Measurements from ENCODE around the gene RBM47.
A peak's percentile ranks its signal among the peaks of the same experiment; 100 is the strongest.
"Not testable (repeated sequence)": the region's sequence is repeated elsewhere in the genome, so short reads cannot be mapped to it uniquely, and the experiment has no call there.

RBM47 gene

DNA sequence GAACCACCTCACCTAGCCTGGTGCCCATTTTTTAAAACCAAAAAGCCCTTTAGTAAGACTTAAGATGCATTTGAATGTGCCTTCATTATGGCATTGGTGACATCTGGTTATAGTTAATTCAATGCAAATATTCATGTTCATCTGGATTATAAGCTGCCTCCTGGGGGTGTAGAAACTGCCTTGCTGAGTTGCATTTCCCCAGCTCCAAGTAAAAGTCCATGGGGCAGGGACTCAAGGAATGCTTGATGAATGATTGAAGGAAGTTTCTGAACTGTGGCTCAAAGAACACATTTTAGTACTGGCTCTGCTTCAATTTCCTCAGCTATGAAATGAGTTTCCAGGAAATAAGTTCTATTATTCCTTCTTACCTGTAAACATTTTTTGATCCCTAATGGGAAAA lies 18.5 kb upstream of the RBM47 start:
- TF ChIP-seq CTCF (IDR thresholded peaks at IDR 0.05; ENCODE audit: extremely low read depth, insufficient read depth, missing control alignments) = no peak
- in situ Hi-C loops (cut with MboI; ENCODE audit: low pct_unique_long_range_greater_than_20kb, low sequenced_read_pairs, unreplicated experiment) = no loop called here
- DNase-seq (ENCODE audit: low spot score) = no peak

DNA sequence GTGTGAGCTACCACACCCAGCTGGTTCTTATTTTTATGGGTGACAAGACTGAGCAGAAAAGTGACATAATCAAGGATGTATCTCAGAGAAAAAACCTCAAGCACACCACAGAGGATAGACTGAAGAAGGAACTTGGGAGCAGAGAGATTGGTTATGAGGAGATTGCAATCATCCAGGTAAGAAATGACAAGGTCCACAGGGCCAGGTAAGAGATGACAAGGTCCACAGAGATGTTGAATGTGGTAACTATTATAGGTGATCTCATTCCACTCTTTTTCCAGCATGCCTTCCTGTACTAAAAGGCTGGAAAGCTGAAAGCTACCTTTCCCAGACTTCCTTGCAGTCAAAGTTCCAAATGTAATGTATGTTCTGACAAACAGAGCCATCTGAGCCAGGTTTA lies 15.9 kb upstream of the RBM47 start:
- in situ Hi-C loops (cut with MboI; ENCODE audit: low pct_unique_long_range_greater_than_20kb, low sequenced_read_pairs, unreplicated experiment) = no loop called here
- no peak for DNase-seq (ENCODE audit: low spot score)
- TF ChIP-seq CTCF (IDR thresholded peaks at IDR 0.05; ENCODE audit: extremely low read depth, insufficient read depth, missing control alignments) = no peak

GRCh38 chr4:40632080-40632479 lies 2.4 kb upstream of the RBM47 start:
- no peak for DNase-seq (ENCODE audit: low spot score)
- no peak for TF ChIP-seq CTCF (IDR thresholded peaks at IDR 0.05; ENCODE audit: extremely low read depth, insufficient read depth, missing control alignments)
- in situ Hi-C loops (cut with MboI; ENCODE audit: low pct_unique_long_range_greater_than_20kb, low sequenced_read_pairs, unreplicated experiment) = no loop called here

DNA sequence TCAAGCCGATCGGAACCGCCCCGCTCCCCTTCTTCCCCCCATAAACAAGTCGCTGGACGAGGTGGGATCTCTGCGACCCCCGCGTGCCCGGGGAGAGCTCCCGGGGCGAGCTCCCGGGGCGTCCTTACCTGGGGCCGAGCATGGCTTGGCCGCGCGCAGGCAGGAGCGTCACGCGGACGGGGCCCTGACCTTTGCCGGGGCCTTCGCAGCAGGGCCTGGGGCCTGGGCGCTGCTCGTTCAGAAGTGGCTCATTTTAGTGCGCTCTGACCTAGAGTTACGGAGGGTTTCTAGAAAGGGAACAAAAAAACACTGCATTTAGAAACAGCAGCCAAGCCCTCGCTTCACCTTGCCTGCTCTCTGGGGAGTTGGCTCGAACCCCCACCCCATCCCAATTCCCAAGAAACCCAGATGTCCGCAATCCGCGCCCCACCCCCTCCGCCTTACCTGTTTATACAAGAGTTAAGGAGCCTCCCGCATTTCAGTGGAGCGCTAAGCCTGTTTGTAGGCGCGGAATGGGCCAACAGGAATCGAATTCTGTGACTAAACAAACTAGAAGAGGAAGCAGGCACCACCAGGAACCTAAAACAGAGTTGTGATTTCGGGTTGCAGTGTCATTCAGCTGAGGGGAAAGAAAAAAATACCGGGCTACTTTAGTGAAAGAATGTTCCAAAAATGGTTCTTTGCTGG lies 814 bp upstream of the RBM47 start:
- in situ Hi-C loops (cut with MboI; ENCODE audit: low pct_unique_long_range_greater_than_20kb, low sequenced_read_pairs, unreplicated experiment) = no loop called here
- TF ChIP-seq CTCF (IDR thresholded peaks at IDR 0.05; ENCODE audit: extremely low read depth, insufficient read depth, missing control alignments) = no peak
- peak; percentile 77 for DNase-seq (ENCODE audit: low spot score)

DNA sequence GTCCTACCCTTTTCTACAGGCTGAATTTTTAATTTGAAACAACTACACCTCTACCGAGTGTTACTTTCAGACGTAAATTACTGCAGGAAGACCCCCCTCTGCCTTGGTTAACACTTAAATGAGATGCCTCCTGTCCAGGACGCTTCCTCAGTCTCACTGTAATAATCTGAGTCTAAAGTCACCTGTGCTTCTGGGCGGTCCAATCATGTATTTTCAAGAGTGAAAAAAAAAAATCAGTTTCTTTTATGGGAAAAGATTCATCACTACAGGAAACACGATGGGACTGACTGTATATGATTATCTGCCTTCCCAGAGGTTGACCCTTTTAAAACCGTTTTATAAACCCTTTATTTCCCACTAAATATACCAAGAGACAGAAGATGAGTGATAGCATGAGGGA lies 776 bp downstream of the RBM47 start:
- in situ Hi-C loops (cut with MboI; ENCODE audit: low pct_unique_long_range_greater_than_20kb, low sequenced_read_pairs, unreplicated experiment) = no loop called here

DNA sequence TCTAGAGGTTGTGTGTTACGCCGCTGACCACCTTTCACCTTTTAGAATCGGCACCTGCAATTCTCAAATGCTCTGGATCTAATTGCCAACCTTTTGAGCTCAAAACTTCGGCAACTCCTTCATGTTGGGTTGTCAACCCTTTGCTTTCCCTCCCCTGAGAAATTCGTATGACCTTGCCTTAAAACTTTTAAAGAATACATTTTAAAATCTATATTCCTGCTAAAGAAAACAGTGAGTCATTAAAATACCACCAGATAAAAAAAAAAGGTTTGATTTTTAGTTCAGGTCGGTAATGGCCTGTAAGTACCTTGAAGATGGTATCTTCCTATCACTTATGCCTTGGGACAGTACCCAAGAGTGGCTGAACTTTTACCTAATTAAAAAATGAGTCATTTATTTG lies 1.3 kb downstream of the RBM47 start:
- DNase-seq (ENCODE audit: low spot score); in situ Hi-C loops (cut with MboI; ENCODE audit: low pct_unique_long_range_greater_than_20kb, low sequenced_read_pairs, unreplicated experiment): not testable (repeated sequence)

More for the DNA sequence above, 776 bp downstream of the RBM47 start:
- TF ChIP-seq CTCF (IDR thresholded peaks at IDR 0.05; ENCODE audit: extremely low read depth, insufficient read depth, missing control alignments) = no peak
- DNase-seq (ENCODE audit: low spot score) = no peak

GRCh38 chr4:40627540-40627939 lies 2.1 kb downstream of the RBM47 start:
- DNase-seq (ENCODE audit: low spot score) = no peak
- in situ Hi-C loops (cut with MboI; ENCODE audit: low pct_unique_long_range_greater_than_20kb, low sequenced_read_pairs, unreplicated experiment) = no loop called here
- no peak for TF ChIP-seq CTCF (IDR thresholded peaks at IDR 0.05; ENCODE audit: extremely low read depth, insufficient read depth, missing control alignments)

All from GM13977 (cell line).